K562 treated with DMSO at 1 percent for 48 hours (cell line): Measurements from ENCODE around the gene FAM124B. TPM values are rescaled to one million over a fixed set of nuclear protein-coding genes. Genes with fewer than 3 reads are reported as not detected.

Source experiments
- total RNA-seq: library from RNA; unstranded; fragments of 300-600 nt; gene quantifications from 2 replicates; pipeline ENCODE4 v1.2.3, GENCODE V29; 2022; ENCODE audit warnings: low replicate concordance; ENCODE audit errors: extremely low read depth

The FAM124B gene
- not detected in 2 replicates for total RNA-seq

GRCh38 chr2:224401641-224402342, at the start of gene FAM124B:
Gene FAM124B, minus strand, starts transcription at chr2:224402107. Its CDS starts 339 bp downstream, at chr2:224401768.

Other genes starting within 250 kb of the FAM124B start
- not detected in 2 replicates for gene CUL3, start 183.3 kb upstream of the FAM124B start, total RNA-seq